Retinal pigment epithelial cell (primary cell): ENCODE data around the gene LPAR5.
"Not testable (repeated sequence)": the region's sequence is repeated elsewhere in the genome, so short reads cannot be mapped to it uniquely, and the experiment has no call there.

ENCODE experiments used
- DNase-seq: peaks from one replicate; pipeline ENCODE4 v3.0.0-alpha.2; 2010; ENCODE audit warnings: low read depth
- H3K4me3 ChIP-seq: 2 replicates; pipeline ENCODE4 v1.5.1; 2011; ENCODE audit warnings: mild to moderate bottlenecking, low read length, control low read depth, moderate library complexity
- CTCF ChIP-seq: conservative IDR thresholded peaks from 2 replicates; pipeline ENCODE4 v1.5.1; 2011; ENCODE audit warnings: low read depth, low read length, control low read depth, inconsistent platforms

Gene LPAR5

DNA sequence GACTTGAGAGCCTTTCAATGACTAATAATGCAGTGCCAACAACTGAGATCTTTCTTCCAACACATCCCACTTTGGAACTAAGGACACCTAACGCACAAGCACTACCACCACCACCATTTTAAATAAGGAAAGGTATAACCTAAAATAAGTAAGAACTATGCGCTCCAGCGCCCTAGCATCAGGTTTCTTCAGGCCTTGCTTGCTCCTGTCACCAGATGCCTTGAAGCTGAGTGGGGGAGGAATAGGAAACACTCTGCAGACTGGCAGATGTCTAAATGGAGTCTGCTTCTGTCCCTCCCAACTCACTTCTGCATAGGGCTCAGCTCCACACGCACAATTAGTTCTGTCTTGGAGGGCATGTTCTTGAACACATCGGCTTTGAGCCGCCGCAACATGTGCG, 43.7 kb downstream of the LPAR5 start:
- DNase-seq: no peak
- H3K4me3 ChIP-seq: no peak overlapping the region
- TF ChIP-seq CTCF: no peak

GRCh38 chr12:6586569-6586968, 49.2 kb downstream of the LPAR5 start:
- DNase-seq, H3K4me3 ChIP-seq: not testable (repeated sequence)

DNA sequence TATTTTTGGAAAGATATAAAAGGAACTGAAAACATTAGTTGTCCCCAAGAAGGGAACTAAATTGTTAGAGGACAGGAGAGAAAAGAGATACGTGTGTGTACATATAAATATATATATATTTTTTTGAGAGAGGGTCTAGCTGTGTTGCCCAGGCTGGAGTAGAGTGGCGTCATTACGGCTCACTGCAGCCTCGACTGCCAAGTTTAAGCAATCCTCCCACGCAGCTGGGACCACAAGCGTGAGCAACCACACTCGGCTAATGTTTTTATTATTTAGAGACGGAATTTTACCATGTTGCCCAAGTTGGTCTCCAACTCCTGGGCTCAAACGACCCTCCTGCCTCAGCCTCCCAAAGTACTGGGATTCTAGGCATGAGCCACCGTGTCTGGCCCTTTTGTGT, 51.5 kb downstream of the LPAR5 start:
- no peak overlapping the region for H3K4me3 ChIP-seq
- no peak for TF ChIP-seq CTCF
- no peak for DNase-seq

DNA sequence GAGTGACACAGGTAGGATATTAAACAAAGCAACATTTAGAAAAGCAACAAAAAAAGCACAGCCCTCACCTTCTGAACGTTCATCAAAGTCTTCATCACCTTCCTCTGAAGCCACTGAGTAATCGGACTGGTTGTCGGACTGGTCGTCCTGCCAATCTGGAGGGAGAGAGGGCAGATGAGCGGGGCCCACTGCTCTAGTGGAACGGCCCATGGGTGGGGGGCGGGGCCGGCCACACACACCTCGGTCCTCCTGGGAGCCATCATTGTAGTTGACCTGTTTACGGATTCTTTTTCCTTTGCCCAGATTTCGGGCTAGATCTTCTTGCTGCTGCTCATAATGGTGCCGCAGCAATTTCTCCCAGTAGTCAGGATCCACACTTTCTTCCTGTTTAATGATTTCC, 52.8 kb downstream of the LPAR5 start:
- no peak for TF ChIP-seq CTCF
- DNase-seq: no peak
- H3K4me3 ChIP-seq: no peak overlapping the region

GRCh38 chr12:6582196-6582595, 53.6 kb downstream of the LPAR5 start:
- peak; percentile 30 for TF ChIP-seq CTCF
- DNase-seq: no peak
- no peak overlapping the region for H3K4me3 ChIP-seq

DNA sequence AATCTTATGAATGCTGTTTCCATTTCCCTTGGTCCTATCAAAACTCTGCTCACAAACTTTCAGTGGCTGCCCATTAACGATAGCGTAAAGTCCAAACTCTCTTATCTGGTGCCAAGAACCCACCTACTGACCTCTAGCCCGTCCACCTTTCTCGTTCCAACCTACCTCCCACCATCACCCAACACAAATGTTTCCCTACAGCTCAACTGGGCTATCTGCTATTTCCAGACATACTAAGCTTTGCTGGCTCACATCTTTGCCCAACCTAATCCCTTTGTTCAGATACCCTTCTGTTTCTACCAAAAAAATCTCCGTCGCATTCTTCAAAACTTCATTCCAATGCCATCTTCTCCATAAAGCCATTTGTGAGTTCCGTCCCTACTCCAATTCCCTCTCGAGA, 60.1 kb downstream of the LPAR5 start:
- H3K4me3 ChIP-seq: no peak overlapping the region
- no peak for DNase-seq
- no peak for TF ChIP-seq CTCF

GRCh38 chr12:6574576-6575295, 61.0 kb downstream of the LPAR5 start:
- no peak for DNase-seq
- no peak for TF ChIP-seq CTCF
- H3K4me3 ChIP-seq: no peak overlapping the region
